Measurements from ENCODE around the gene DDX5. TPM values are rescaled to one million over a fixed set of nuclear protein-coding genes. Genes with fewer than 3 reads are reported as not detected.

The DDX5 gene
- total and polyA plus RNA-seq, 11 donors = 183 to 521 (median 332) TPM

DNA sequence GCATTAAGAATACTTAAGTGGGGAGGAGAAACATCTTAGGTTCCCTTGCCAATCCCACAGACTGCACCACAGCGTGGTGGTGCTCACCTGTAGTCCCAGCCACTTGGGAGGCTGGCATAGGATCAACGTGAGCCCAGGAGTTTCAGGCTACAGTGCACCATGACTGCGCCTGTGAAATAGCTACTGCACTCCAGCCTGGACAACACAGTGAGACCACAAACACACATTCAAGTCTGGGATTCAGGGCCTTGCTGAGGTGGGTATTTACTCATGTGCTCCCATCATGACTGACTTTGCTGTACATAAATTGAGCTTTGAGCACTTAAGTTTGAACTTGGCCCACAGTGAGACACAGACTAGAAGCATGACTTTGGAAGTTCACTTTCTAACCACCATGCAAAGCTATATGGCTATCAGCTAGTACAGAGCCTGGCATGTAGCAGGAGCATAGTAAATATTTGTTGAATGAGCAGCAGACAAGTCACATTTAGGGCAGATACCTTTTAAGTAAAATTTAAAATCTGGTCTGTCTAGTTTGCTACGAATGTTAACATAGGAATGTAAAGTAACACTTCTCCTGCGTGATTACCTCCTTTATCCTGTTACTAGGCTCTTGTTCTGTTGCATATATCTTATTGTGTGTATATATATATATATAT, 34.2 kb upstream of the DDX5 start:
- 89 to 97% (median 94%) methylated on average over 5 of the region's 5 CpGs for WGBS, 4 donors
- peak in 1 of 4 donors; percentile 29 for ATAC-seq
- no peaks in the 10 kb centered on the region for H3K9me3 ChIP-seq
- DNase-seq = no peak
- H3K4me3 ChIP-seq = no peak overlapping the region
- no peaks in the 10 kb centered on the region for H3K4me1 ChIP-seq
- no peaks in the 10 kb centered on the region for H3K27me3 ChIP-seq
- peaks cover 0 to 99% (median 91%) of the 10 kb centered on the region in 9 donors for H3K36me3 ChIP-seq
- TF ChIP-seq, protein P1, sequence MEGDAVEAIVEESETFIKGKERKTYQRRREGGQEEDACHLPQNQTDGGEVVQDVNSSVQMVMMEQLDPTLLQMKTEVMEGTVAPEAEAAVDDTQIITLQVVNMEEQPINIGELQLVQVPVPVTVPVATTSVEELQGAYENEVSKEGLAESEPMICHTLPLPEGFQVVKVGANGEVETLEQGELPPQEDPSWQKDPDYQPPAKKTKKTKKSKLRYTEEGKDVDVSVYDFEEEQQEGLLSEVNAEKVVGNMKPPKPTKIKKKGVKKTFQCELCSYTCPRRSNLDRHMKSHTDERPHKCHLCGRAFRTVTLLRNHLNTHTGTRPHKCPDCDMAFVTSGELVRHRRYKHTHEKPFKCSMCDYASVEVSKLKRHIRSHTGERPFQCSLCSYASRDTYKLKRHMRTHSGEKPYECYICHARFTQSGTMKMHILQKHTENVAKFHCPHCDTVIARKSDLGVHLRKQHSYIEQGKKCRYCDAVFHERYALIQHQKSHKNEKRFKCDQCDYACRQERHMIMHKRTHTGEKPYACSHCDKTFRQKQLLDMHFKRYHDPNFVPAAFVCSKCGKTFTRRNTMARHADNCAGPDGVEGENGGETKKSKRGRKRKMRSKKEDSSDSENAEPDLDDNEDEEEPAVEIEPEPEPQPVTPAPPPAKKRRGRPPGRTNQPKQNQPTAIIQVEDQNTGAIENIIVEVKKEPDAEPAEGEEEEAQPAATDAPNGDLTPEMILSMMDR (IDR thresholded peaks at IDR 0.05) = no peak
- no peak for TF ChIP-seq POLR2A (IDR thresholded peaks at IDR 0.05)
- intact Hi-C loops (cut with DNase I) = no loop called here
- H3K27ac ChIP-seq = no peak overlapping the region

DNA sequence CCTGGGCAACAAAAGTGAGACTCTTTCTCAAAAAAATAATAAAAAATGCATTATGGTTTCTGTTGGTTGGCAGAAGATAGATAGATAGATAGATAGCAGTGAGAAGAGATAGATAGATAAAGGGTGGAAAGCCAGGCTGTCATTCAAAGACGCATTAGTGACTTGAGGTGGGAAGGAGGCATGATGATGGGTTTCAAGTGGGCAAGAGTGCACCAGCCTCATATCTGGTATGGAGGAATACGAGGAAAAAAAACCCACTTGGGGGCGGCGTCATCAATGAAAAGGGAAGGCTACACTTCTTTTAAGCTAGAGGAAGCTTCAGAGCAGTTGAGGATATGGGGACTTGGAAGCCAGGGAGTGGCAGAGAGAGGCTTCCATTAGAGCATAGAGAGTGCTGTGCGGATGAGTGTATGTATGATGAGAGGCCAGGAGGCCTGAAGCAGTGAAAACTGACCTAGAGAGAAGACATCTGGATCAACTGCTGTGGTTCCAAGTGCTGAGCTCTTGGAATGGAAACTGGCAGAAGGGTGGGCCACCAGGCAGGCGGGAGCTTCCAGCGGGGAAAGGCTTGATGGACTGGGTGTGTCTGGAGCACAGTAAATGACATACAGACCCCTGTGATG, 32.5 kb upstream of the DDX5 start:
- H3K4me3 ChIP-seq = no peak overlapping the region
- H3K27me3 ChIP-seq = no peaks in the 10 kb centered on the region
- intact Hi-C loops (cut with DNase I) = loop anchor here in 1 of 10 donors (10.0 kb wide), 1 partner anchor 106 kb away; no protein-coding TSS in a partner anchor
- H3K36me3 ChIP-seq = peaks cover 0 to 99% (median 91%) of the 10 kb centered on the region in 9 donors
- H3K27ac ChIP-seq = no peak overlapping the region
- WGBS, 4 donors = 77 to 90% (median 84%) methylated on average over 7 of the region's 7 CpGs
- TF ChIP-seq POLR2A (IDR thresholded peaks at IDR 0.05) = no peak
- TF ChIP-seq, protein P1 (IDR thresholded peaks at IDR 0.05) = no peak
- H3K4me1 ChIP-seq = no peaks in the 10 kb centered on the region
- DNase-seq (no peak), ATAC-seq (peak in 3 of 4 donors; percentile 24 to 54 (median 53))
- no peaks in the 10 kb centered on the region for H3K9me3 ChIP-seq

DNA sequence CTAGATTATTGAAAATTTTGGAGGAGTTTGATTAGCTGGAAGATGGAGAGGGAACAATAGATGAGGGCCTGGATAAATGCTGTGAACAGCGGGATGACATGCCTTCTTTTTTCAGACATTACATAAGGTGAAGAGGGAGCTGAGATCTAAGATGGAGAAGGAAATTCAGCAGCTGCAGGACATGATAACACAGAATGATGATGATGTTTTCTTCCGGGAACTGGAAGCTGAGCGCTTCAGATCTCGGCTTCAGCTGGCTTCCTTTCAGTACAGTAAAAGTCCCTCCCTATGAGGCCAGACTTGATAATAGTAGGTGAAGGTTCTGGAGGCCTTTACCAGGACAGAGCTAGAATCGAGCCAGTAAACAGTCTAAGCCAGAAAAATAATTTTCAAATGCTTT, 31.4 kb upstream of the DDX5 start:
- Histone ChIP-seq H3K4me3 (no peak overlapping the region), H3K27me3 (no peaks in the 10 kb centered on the region), H3K4me1 (peaks cover 0 to 2% (median 0%) of the 10 kb centered on the region in 12 donors), H3K9me3 (no peaks in the 10 kb centered on the region), H3K36me3 (peaks cover 0 to 99% (median 92%) of the 10 kb centered on the region in 9 donors), H3K27ac (no peak overlapping the region)
- ATAC-seq (no peak), DNase-seq (no peak)
- TF ChIP-seq, protein P1 (IDR thresholded peaks at IDR 0.05) = no peak
- no peak for TF ChIP-seq POLR2A (IDR thresholded peaks at IDR 0.05)
- intact Hi-C loops (cut with DNase I) = loop anchor here in 1 of 10 donors (10.0 kb wide), 1 partner anchor 107 kb away; no protein-coding TSS in a partner anchor
- 46 to 63% (median 61%) methylated on average over 5 of the region's 5 CpGs for WGBS, 4 donors

DNA sequence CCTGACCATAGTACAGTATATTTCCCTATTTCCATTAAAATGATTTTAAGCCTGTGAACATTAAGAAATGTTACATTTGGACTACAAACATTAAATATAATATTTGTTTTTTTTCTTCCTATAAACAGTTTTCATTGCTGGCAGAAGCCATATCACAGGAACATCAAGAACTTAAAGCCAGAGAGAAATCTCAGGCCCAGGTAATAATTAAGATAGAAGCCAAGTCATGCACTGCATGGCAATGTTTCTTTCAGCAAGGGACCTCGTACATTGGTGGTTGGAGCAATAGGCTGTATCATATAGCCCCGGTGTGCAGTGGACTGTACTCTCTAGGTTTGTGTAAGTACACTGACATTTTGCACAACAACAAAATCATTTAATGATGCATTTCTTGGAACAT, 30.8 kb upstream of the DDX5 start:
- Histone ChIP-seq H3K9me3 (no peaks in the 10 kb centered on the region), H3K27ac (no peak overlapping the region), H3K4me3 (no peak overlapping the region), H3K4me1 (peaks cover 0 to 7% (median 0%) of the 10 kb centered on the region in 12 donors), H3K27me3 (no peaks in the 10 kb centered on the region), H3K36me3 (peaks cover 0 to 100% (median 92%) of the 10 kb centered on the region in 9 donors)
- ATAC-seq (no peak), DNase-seq (no peak)
- 84 to 88% (median 88%) methylated on average over 2 of the region's 2 CpGs for WGBS, 4 donors
- intact Hi-C loops (cut with DNase I) = loop anchor here in 1 of 10 donors (10.0 kb wide), 1 partner anchor 108 kb away; no protein-coding TSS in a partner anchor
- no peak for TF ChIP-seq POLR2A (IDR thresholded peaks at IDR 0.05)
- TF ChIP-seq, protein P1 (IDR thresholded peaks at IDR 0.05) = no peak

Measured in heart left ventricle (tissue), 16 donors.